K562 (cell line): ENCODE data around the gene ZNF581. TPM values are rescaled to one million over a fixed set of nuclear protein-coding genes. Genes with fewer than 3 reads are reported as not detected.

ENCODE experiments used
- ARID2 ChIP-seq: fragments of 450-650 bp; IDR thresholded peaks from 2 replicates; pipeline ENCODE4 v1.6.1; 2017; ENCODE audit warnings: antibody characterized with exemption, mild to moderate bottlenecking
- ATF4 ChIP-seq: fragments of 450-650 bp; formaldehyde crosslinking; IDR thresholded peaks from 2 replicates; pipeline ENCODE4 v1.4.0; 2022; ENCODE audit warnings: mild to moderate bottlenecking, moderate library complexity
- CEBPG ChIP-seq, 3 experiments: fragments of 200-800 bp in 1 of 3; sonication (Bioruptor generic) in 1 of 3; sonication (generic) in 1 of 3; formaldehyde crosslinking in 1 of 3; IDR thresholded peaks in 2 of 3; conservative IDR thresholded peaks in 1 of 3; 2 replicates each; pipeline versions ENCODE4 v1.6.1 to v1.8.0; 2016 to 2022; ENCODE audit warnings: missing compliant biosample characterization in 2 of 3, missing genetic modification characterization in 2 of 3, mild to moderate bottlenecking in 1 of 3, missing genetic modification reagents in 1 of 3
- HNRNPH1 ChIP-seq: fragments of 200-400 bp; formaldehyde crosslinking; optimal IDR thresholded peaks from 2 replicates; pipeline ENCODE3; 2017; ENCODE audit warnings: low read depth, mild to moderate bottlenecking, low read length, moderate library complexity
- IRF2 ChIP-seq: sonication (generic); formaldehyde crosslinking; IDR thresholded peaks from 2 replicates; pipeline ENCODE4 v1.8.1; 2022; ENCODE audit warnings: mild to moderate bottlenecking, missing genetic modification reagents
- KHSRP ChIP-seq: fragments of 450-650 bp; IDR thresholded peaks from 2 replicates; pipeline ENCODE4 v1.6.1; 2017
- KLF16 ChIP-seq: IDR thresholded peaks from 2 replicates; pipeline ENCODE4 v1.6.1; 2016; ENCODE audit warnings: antibody characterized with exemption
- PCBP2 ChIP-seq: fragments of 200-400 bp; formaldehyde crosslinking; IDR thresholded peaks from 2 replicates; pipeline ENCODE4 v1.6.1; 2018; ENCODE audit warnings: low read length, low read depth, mild to moderate bottlenecking, moderate library complexity; ENCODE audit not compliant: poor library complexity, severe bottlenecking
- PHF21A ChIP-seq: fragments of 450-650 bp; IDR thresholded peaks from 2 replicates; pipeline ENCODE4 v1.6.1; 2017; ENCODE audit warnings: low read depth, borderline replicate concordance
- PHTF2 ChIP-seq: fragments of 250-450 bp; sonication (Bioruptor Pico); IDR thresholded peaks from 2 replicates; pipeline ENCODE4 v1.5.0; 2021; ENCODE audit warnings: mild to moderate bottlenecking
- POLR2AphosphoS5 ChIP-seq: IDR thresholded peaks from 2 replicates; pipeline ENCODE4 v1.6.1; 2011; ENCODE audit warnings: mild to moderate bottlenecking, low read depth, low read length, moderate library complexity; ENCODE audit not compliant: control insufficient read depth, insufficient read depth
- PREB ChIP-seq: sonication (generic); formaldehyde crosslinking; IDR thresholded peaks from 2 replicates; pipeline ENCODE4 v1.8.1; 2023; ENCODE audit warnings: mild to moderate bottlenecking, missing genetic modification reagents
- RB1 ChIP-seq: fragments of 450-650 bp; IDR thresholded peaks from 2 replicates; pipeline ENCODE4 v1.6.1; 2017; ENCODE audit warnings: low read depth, mild to moderate bottlenecking
- SIX5 ChIP-seq, 2 experiments: IDR thresholded peaks; 2 replicates each; pipeline ENCODE4 v1.6.1; 2011; ENCODE audit warnings: low read length in 2 of 2, borderline replicate concordance in 1 of 2, low read depth in 1 of 2, mild to moderate bottlenecking in 1 of 2, moderate library complexity in 1 of 2; ENCODE audit not compliant: insufficient read depth in 1 of 2
- SMARCB1 ChIP-seq: IDR thresholded peaks from 2 replicates; pipeline ENCODE4 v1.6.1; 2011; ENCODE audit warnings: improper control_type of control experiment, low read depth; ENCODE audit not compliant: insufficient read length
- SREBF1 ChIP-seq: fragments of 150-350 bp; IDR thresholded peaks from 2 replicates; pipeline ENCODE4 v1.6.1; 2014; ENCODE audit warnings: antibody characterized with exemption, low read depth, low read length, borderline replicate concordance
- XRCC4 ChIP-seq: IDR thresholded peaks from one replicate; pipeline ENCODE4 v1.6.1; 2011; ENCODE audit not compliant: insufficient read depth, insufficient read length; ENCODE audit errors: extremely low read depth
- ZFP36 ChIP-seq: fragments of 150-350 bp; IDR thresholded peaks from 2 replicates; pipeline ENCODE4 v1.6.1; 2018; ENCODE audit warnings: low read length, low read depth; ENCODE audit not compliant: partially characterized antibody
- ZNF124 ChIP-seq: sonication (generic); formaldehyde crosslinking; IDR thresholded peaks from 2 replicates; pipeline ENCODE4 v1.8.1; 2022; ENCODE audit warnings: missing genetic modification reagents
- ZNF175 ChIP-seq: fragments of 200-800 bp; sonication (Bioruptor generic); IDR thresholded peaks from 2 replicates; pipeline ENCODE4 v1.6.1; 2016; ENCODE audit warnings: low read depth, mild to moderate bottlenecking, missing genetic modification characterization, missing compliant biosample characterization
- ZNF239 ChIP-seq: fragments of 250-450 bp; sonication (Bioruptor Pico); IDR thresholded peaks from 2 replicates; pipeline ENCODE4 v1.4.0; 2020; ENCODE audit warnings: mild to moderate bottlenecking
- ZNF408 ChIP-seq: fragments of 250-450 bp; sonication (Bioruptor Pico); IDR thresholded peaks from 2 replicates; pipeline ENCODE4 v1.4.0; 2020; ENCODE audit warnings: low read depth, mild to moderate bottlenecking, moderate library complexity
- ZNF436 ChIP-seq: fragments of 250-450, 450-650 bp; sonication (Bioruptor Pico); formaldehyde crosslinking; IDR thresholded peaks from 2 replicates; pipeline ENCODE4 v1.7.0; 2020; ENCODE audit warnings: mild to moderate bottlenecking
- ZNF76 ChIP-seq: fragments of 250-450 bp; sonication (Bioruptor Pico); IDR thresholded peaks from 2 replicates; pipeline ENCODE4 v1.4.0; 2020; ENCODE audit warnings: mild to moderate bottlenecking, moderate library complexity, borderline replicate concordance
- polyA plus RNA-seq, 8 experiments: library from polyadenylated mRNA; depleted of rRNA in 4 of 8; stranded (reverse) in 5 of 8; unstranded in 3 of 8; fragments of >200 nt; fragmentation: Nextera tagmentation in 2 of 8; fragmentation: Illumina TruSeq in 1 of 8; extraction: Ambion mirVana in 2 of 8; extraction: Trizol in 1 of 8; gene quantifications; 2 replicates each; pipeline versions ENCODE4 v1.2.1 to v1.2.3, GENCODE V29; 2011 to 2014; ENCODE audit warnings: inconsistent platforms in 1 of 8, missing spikeins in 1 of 8
- total RNA-seq, 7 experiments: library from RNA; depleted of rRNA in 6 of 7; stranded (reverse); fragments of >200 nt in 6 of 7; fragmentation: Illumina TruSeq in 2 of 7; extraction: Trizol in 2 of 7; gene quantifications; 2 replicates each; pipeline versions ENCODE4 v1.2.1 to v1.2.3, GENCODE V29; 2011 to 2021; ENCODE audit warnings: low replicate concordance in 1 of 7
- TF ChIP-seq, protein P1 (sequence below): fragments of 450-650 bp; conservative IDR thresholded peaks from 2 replicates; pipeline ENCODE4 v1.6.1; 2016; ENCODE audit warnings: missing genetic modification characterization, low read depth, mild to moderate bottlenecking, control low read depth, missing compliant biosample characterization
- TF ChIP-seq, protein P2 (sequence below): IDR thresholded peaks from 2 replicates; pipeline ENCODE4 v1.6.1; 2014; ENCODE audit warnings: antibody characterized with exemption

ZNF581 gene
- total and polyA plus RNA-seq, 9 of the 15 experiments (the other 6 are each of a cell fraction or from before 2014, with no cell fraction given) = 2.4 to 39.4 (median 15.4) TPM

DNA sequence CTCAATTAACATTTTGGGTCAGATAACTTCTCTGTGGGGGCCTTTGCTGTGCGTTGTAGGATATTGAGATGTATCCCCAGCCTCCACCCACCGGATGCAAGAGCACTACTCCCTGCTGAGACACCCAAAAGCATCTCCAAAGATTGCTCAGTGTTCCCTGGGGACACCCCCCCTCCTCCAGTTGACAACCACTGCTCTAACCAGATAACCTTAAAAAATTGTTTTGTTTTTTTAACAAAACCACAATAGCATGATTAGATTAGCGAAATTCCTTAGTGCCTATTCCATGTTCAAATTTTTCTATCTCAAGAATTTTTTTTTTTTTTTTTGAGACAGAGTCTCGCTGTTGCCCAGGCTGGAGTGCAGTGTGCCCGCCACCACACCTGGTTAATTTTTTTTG, 29.0 kb downstream of the ZNF581 start (continued):
- TF ChIP-seq POLR2AphosphoS5 (0 out of 2 replicates have a peak, but pooled peaks have one; percentile 18), ZNF239 (CRISPR knock-in tag) (no peak), ATF4 (CRISPR knock-in tag) (no peak), IRF2 (no peak), PREB (CRISPR knock-in tag) (no peak), ZNF76 (CRISPR knock-in tag) (no peak), XRCC4 (no peak), KHSRP (no peak), PHF21A (no peak), ZNF124 (no peak), SIX5 (IDR thresholded peaks at IDR 0.05; ENCODE audit: borderline replicate concordance in 1 of 2, insufficient read depth in 1 of 2, low read depth in 1 of 2, low read length in 2 of 2) (no peak), SMARCB1 (no peak), CEBPG (CRISPR knock-in tag; IDR thresholded peaks at IDR 0.05) (no peak), CEBPG (tag; conservative IDR thresholded peaks at IDR 0.05 in 1 of 2, IDR thresholded peaks at IDR 0.05 in 1 of 2) (no peak), KLF16 (peak; percentile 73), RB1 (no peak), ZFP36 (no peak), ARID2 (no peak), SREBF1 (no peak), HNRNPH1 (no peak), ZNF175 (CRISPR knock-in tag) (no peak), PCBP2 (no peak), ZNF408 (CRISPR knock-in tag) (no peak), PHTF2 (no peak), ZNF436 (CRISPR knock-in tag) (no peak)
- TF ChIP-seq, protein P1, sequence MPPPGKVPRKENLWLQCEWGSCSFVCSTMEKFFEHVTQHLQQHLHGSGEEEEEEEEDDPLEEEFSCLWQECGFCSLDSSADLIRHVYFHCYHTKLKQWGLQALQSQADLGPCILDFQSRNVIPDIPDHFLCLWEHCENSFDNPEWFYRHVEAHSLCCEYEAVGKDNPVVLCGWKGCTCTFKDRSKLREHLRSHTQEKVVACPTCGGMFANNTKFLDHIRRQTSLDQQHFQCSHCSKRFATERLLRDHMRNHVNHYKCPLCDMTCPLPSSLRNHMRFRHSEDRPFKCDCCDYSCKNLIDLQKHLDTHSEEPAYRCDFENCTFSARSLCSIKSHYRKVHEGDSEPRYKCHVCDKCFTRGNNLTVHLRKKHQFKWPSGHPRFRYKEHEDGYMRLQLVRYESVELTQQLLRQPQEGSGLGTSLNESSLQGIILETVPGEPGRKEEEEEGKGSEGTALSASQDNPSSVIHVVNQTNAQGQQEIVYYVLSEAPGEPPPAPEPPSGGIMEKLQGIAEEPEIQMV (tag) = no peak
- TF ChIP-seq, protein P2, sequence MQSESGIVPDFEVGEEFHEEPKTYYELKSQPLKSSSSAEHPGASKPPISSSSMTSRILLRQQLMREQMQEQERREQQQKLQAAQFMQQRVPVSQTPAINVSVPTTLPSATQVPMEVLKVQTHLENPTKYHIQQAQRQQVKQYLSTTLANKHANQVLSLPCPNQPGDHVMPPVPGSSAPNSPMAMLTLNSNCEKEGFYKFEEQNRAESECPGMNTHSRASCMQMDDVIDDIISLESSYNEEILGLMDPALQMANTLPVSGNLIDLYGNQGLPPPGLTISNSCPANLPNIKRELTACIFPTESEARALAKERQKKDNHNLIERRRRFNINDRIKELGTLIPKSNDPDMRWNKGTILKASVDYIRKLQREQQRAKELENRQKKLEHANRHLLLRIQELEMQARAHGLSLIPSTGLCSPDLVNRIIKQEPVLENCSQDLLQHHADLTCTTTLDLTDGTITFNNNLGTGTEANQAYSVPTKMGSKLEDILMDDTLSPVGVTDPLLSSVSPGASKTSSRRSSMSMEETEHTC = no peak
